Femur (tissue), 1 donor: ENCODE results near the gene PGC.
A peak's percentile ranks its signal among the peaks of the same experiment; 100 is the strongest.

Experiments used
- DNase-seq: peaks from one replicate; pipeline ENCODE4 v3.0.0-alpha.2; 2017

PGC gene

DNA sequence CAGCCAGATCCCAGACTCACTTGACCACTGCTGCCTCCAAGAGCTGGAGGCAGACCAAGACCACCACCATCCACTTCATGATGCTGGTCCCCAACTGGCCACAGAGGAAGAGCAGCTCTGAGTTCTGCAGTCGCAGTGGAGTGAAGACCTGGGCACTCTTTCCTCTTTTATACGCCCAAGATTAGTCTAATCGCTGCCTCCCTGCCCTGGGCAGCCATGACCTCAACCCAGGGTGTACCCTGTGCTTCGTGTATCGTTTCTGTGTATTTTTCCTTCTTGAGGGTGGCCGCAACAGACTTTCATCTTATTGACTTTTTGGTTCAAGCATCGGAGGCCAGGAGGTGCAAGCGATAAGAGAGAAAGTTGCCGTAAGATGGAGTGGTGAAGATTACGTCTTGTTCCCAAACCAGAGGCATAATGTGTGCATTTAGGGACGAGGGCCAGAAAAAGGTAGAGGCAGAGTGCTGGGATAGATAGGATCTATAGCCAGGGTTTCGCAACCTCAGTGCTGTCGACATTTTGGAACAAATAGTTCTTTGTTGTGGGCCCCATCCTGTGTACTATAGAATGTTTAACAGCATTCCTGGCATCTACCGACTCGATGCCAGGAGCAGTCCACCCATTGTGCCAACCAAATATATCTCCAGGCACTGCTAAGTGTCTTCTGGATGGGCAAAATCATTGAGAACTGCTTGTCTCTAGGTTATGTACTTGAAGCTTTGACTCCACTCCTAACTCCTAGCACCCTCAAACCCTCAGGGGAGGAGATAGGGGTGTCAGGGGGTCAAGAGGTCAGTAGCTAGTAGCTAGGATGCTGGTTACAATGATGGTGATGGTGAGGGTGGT lies at the start of gene PGC:
Gene PGC (minus strand): TSS at position 142 of the 846 bp plus-strand sequence. CDS start 63 bp downstream, at position 79.
- no peak for DNase-seq

DNA sequence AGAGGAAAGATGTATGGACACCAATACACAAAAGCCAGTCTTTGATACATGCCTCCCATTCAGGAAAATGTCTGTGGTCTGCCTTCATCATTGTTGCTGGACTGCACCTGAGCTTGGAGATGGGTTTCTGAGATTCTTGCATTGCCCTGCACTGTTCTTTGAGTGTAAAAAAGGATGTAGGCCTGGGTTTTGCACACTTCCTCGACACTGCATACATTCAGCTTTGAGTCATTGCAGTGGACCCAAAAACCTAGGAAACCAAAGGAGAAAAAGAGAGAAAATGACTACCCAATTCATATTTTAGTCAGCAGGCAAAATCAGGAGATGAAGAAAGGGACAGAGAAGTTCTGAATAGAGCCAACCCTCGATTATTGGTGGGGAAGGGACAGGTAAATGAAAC lies 49.3 kb upstream of the PGC start:
- no peak for DNase-seq

DNA sequence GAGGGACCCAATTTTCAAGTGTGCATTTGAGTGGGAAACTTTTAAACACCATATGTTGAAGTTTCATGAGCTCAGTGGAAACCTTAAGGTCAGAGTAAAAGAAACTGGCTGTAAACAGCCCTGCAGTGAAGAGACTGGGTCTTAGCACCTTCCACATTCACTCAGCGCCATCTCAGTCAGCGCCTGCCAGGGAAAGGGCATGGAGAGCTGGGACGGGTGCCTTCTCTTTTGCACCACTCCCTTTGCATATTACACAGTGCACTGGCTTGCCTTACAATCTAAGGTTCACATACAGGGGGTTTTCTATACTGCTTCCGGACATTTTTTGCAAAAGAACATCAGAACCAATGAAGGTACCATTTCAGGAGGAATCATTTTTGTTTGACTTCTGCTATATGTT lies 44.8 kb upstream of the PGC start:
- DNase-seq = no peak

DNA sequence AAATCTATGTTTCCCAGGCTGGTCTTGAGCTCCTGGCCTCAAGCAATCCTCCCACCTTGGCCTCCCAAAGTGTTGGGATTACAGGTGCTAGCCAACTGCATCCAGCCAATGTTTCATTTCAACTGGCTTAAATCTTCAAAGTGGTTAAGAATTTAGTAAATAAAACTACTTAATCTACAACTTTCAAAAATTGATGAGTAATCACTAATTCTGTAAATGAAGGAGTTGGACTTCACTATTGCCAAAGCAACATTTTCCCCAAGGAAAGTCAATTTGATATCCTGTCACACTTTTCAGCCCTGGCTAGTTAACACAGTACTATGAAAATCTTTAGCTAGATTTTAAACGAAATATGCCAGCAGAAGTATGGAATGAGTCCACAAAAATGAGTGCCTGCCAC lies 44.1 kb upstream of the PGC start:
- DNase-seq = no peak

DNA sequence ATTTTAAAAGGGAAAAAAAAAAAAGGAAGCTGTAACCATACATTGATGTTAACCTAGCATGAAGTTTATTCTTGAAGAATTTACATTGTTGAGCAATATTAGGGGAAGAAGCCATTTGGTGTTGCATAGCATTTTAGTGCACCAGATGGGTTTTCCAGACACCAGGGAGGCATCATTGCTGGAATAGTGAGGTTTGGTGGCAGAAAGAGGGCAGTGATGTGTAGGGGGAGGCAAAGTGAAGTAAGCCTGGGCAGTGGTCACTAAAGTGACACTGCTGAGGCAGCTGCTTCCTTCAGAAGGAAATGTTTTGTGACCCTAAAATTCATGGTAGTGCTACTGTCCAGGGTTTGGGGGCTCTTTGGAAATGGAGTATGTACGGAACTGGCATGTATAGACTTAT lies 42.8 kb upstream of the PGC start:
- DNase-seq = no peak

DNA sequence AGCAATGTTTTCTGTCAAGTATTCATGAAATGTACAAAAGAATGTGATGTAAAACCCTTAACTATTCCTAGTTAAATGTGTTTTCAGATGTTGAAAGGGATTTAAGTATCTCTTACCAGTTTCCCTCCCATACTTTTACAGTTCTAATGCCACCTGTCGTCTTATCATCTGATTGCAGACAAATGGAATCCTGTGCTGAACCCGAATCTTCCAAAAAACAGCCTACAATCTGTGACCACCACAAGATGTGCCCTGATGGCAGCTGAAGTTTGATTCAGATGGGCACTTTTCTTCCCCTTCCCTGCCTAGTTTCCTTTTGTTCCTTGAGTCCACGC lies 42.2 kb upstream of the PGC start:
- no peak for DNase-seq

DNA sequence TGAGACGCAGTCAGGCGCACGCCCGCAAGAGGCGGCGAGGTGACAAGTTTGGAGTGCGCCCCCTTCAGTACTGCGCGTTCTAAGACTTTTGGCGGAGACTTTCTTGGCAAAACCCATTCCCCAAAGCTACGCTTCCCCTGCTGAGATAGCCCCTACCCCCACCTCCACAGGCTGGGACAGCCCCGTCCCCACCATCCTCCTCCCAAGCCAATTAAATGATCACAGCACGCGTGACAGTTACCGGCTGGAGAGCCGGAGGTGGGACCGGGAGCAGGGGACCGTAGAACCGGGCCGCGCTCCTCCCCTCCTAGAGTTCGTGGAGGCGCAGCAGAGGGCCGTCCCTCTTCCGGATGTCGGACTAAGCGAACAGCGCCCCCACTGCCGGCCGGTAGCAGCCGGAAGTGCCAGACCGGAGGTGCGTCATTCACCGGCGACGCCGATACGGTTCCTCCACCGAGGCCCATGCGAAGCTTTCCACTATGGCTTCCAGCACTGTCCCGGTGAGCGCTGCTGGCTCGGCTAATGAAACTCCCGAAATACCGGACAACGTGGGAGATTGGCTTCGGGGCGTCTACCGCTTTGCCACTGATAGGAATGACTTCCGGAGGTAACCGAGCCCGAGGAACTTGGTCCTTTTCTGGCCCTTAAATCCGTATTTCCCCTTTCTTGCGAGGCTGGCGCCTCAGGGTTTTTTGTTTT lies 40.2 kb upstream of the PGC start, which contains the start of gene TOMM6:
Gene TOMM6 (plus strand): TSS at position 476 of the 699 bp plus-strand sequence. CDS start 4 bp downstream, at position 480.
- DNase-seq = peak; percentile 98

DNA sequence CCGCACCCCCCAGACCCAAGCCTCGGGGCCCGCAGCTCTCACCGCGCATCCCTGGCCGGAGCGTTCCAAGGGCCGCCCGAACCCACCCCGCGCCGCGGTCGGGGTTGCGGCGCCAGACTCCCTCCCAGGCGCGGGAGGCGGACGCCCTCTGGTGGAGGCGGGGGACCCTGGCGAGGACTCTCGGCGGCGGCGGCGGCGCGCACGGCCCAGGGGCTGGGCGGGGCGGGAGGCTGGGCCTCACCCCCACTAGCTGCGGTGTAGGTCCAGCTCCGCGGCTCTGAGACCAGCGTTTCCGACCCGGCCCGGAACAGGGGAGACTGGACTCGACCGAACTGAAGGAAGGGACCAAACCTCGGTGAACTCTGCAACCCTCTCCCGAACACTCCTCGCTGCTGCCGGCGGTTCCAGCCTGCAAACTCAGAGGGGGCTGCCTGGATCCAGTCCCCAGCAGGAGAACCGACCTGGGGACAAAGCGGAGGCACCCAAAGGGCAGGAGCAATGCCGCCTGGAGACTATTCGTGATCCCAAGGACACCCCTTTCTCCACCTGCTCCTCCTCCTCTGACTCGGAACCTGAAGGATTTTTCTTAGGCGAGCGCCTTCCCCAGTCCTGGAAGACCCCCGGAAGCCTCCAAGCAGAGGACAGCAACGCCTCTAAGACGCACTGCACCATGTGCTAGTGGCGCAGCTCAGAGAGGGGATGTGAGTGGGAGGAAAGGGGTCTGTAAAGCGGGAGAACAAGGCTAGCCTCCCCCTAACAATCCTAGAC lies 39.4 kb upstream of the PGC start:
- peak; percentile 93 for DNase-seq

DNA sequence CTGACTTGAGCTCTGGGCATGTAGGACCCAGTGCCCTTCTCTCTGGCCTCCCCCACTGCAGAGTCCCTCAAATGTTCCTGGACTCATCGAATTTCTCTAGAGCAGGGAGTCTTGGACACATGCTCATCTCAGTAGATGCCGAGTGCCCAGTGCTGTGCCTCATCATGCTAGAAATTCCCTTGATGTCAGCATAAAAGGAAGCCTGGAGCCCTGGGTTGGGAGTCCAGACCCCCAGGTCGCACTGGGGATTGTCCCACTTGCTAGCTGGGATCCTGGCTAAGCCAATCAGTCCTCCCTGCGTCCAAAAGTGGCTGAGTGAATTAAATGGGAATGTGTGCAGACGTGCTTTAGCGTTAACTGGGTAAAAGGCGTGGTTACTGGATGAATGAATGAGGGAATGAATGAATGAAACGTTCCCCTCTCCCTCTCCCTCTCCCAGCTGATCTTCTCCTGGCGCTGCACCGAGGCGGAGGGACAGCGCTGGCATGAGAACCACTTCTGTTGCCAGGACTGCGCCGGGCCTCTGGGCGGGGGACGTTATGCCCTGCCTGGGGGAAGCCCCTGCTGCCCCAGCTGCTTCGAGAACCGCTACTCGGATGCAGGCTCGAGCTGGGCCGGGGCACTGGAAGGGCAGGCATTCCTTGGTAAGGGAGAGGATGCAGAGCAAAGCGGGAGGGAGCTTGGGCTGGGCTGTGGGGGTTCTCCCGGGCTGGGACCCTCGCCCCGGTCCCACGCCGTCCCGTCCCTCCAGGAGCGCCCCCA lies 38.7 kb upstream of the PGC start:
- DNase-seq = peak; percentile 68

DNA sequence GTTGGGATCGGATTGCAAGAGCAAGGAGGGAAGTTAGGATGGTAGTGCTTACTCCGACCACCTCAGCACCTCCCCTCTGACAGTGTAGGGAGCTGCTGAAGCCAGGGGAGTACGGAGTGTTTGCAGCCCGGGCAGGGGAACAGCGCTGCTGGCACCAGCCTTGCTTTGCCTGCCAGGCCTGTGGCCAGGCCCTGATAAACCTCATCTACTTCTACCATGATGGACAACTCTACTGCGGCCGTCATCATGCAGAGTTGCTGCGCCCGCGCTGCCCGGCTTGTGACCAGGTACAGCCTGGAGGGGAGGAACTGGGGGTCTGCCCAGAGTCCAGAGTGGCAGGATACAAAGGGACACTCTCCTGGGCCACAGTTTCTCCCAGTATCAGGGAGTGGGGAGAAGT lies 38.1 kb upstream of the PGC start:
- DNase-seq = no peak

DNA sequence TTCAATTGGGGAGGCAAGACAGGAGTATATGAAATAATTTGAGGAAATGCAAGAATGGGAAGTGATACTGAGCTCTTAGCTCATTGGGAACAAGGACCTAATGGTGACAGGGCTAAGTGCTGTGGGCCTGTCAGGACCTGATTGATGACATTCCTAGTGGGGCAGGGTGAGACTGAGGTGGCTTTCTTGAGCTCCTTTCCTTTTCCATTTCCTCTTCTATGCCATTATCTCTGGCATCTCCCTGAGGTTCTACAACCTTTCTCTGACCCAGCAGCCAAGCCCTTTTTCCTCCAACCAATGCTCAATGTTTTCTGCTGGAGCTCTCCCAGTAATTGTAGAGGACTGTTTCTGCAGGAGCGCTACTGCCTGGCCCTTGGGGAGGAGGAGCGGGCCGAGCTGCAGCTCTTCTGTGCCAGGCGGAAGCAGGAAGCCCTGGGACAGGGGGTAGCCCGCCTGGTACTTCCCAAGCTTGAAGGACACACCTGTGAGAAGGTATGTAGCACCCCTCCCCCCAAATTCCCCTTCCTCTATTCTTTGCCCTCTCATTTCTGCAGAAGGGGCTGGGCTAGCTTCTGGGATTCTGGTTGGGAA lies 37.5 kb upstream of the PGC start:
- DNase-seq = no peak

DNA sequence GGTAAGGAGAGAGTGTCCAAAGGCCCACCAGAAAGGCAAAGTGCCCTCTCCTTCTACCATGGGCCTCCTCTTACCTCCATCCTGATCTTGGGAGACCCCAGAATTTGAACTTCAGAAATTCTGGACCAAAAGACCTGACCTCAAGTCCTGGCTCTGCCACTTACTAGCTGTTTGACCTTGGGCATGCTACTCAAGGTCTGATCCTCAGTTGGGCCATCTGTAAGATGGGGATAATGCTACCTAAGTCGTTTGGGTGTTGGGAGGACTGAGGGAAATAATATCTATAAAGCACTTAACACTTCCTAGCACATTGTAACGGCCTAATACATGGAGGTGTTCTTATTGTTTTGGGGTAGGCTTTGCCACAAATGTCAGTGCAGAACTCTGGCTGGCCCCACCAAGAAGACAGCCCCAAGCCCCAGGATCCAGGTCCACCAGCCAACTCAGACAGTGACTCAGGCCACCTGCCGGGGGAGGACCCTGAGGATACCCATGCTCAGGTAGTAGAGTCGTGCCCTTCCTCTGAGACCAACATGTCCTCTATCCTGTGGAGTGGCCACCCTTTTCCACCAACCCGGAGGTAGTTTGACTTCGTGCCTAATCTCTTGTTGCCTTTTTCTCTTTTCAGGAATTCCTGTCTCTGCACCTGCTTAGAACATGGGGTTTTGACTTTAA lies 36.0 kb upstream of the PGC start:
- no peak for DNase-seq

DNA sequence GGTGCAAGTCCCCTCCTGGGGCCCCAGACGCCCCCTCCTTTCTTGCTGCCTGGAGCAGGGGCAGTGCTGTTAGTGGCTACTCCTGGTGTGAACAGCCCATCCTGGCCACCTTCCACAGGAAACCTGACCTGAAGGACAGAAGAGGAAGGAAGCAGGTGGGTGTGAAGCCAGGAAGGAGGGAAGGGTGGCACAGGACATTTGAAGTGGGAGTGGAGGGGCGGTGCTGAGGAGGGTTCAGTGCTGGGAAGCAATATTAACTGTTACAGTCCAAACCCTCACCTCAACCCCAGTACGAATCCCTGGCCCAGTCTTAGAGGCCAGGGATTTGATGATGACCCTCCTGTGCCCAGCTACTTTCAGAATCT lies 34.2 kb upstream of the PGC start:
- peak; percentile 49 for DNase-seq

DNA sequence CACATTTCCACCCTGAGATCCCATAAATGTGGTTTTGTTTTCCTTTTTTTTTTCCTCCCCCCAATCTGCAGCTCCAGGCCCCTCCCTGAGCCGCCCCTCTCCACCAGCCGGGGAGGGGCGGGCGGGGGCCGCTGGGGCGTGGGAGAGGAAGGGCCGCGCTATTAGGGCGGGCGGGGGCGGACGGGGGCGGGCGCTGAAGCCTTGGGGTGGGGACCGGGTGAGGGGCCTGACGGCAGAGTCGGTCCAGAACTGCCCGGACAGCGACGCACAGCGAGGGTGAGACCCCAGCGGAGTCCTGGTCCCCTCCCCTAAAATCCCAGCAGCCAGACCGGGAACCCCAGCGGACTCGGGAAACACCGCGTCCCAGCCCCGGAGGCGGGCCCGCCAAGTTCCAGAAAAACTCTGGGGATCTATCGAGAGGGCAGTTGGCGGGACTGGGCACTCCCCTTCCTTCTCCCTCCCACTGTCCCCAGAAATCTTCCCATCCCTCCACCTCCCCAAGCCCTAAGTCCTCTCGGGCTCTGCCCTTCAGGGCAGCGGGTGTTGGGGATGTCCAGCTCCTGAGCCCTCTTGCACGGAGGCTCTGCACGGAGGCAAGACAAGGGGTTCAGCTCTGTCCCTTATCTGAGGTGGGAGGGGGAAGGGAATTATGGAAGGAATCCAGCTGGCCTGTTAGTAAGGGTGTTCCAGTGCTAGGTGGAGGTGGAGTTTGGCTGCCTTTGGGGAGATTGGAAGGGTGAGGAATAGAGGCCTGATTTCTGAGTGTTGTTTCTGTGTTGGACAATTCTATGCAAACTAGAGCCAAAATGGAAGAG lies 33.6 kb upstream of the PGC start, which contains the start of gene PRICKLE4:
Gene PRICKLE4 (plus strand): TSS at position 232 of the 815 bp plus-strand sequence. CDS start 2,692 bp downstream, outside the sequence.
- DNase-seq = peak; percentile 55

DNA sequence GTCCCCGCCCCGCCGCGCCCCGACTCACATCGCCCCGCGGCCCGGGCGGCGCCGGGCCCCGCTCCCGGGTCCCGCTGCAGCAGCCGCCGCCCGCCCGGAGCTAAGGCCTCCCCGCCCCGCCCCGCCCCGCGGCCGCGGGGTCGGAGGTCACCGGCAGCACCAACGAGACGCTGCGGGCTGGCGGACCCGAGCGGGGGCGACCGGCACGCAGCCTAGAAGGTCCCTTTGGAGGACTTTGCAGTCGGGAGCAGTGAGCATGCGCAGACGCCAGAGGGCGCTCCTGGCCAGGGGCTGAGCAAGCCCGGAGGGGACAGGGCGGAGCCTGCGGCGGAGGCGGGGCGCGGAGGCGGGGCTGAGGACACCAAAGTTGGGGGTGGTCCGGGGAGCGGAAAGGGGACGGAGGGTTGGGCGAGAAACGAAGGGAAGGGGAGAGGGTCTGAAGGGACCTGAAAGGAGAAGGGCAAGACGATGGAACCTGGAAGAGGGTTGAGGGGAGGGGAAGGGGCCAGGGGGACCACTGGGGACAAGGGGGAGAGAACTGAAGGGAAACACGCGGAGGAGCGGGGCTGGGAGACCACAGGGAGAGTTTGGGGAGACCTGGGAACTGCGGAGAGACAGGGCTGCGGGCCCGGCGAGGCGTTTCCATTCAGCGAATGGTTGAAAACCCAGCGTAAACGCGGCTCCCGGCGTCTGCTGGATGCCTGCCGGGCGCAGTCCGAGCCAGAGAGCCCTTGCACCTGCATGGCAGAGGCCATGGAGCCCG lies 32.8 kb upstream of the PGC start, which contains the start of gene FRS3:
Gene FRS3 (minus strand): TSS at position 113 of the 763 bp plus-strand sequence. CDS start 2,913 bp downstream, outside the sequence.
- peak; percentile 99 for DNase-seq

DNA sequence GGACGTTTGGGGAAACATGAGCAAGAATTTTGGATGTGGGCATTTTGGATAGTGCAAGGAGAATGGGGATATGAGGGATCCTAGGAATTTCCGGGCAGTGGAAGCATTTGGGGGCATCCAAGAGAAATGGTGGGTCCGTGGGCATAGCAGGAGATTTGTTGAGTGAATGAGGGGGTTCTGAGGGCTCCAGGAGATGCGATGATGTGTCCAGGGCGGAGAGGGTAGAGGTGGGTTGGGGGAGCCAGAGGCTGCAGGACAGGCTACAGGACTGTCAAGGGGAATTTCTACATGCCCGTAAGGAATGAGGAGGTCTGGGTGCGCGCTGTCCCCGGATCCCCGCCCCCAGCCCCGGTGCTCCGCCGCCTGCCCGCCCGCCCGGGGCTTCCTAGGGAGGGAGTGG lies 32.1 kb upstream of the PGC start:
- no peak for DNase-seq

DNA sequence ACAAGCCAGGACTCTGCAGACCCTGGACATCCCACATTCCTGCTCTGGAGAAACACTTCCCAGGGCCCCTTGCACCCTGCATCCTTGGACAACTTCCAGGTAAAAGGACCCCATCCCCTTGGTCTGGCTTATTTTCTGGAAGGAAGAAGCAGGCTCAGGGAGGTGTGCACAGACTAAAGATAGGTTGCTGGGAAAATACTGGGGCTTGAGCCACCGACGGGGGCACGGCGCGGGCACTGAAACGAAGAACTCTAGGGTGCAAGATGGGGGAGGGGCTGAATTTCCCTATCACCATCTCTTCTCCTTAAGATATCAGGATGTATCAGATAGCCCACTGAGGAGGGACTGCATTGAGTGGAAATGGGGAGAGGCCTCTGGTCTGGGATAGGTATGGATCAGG lies 31.7 kb upstream of the PGC start:
- no peak for DNase-seq

DNA sequence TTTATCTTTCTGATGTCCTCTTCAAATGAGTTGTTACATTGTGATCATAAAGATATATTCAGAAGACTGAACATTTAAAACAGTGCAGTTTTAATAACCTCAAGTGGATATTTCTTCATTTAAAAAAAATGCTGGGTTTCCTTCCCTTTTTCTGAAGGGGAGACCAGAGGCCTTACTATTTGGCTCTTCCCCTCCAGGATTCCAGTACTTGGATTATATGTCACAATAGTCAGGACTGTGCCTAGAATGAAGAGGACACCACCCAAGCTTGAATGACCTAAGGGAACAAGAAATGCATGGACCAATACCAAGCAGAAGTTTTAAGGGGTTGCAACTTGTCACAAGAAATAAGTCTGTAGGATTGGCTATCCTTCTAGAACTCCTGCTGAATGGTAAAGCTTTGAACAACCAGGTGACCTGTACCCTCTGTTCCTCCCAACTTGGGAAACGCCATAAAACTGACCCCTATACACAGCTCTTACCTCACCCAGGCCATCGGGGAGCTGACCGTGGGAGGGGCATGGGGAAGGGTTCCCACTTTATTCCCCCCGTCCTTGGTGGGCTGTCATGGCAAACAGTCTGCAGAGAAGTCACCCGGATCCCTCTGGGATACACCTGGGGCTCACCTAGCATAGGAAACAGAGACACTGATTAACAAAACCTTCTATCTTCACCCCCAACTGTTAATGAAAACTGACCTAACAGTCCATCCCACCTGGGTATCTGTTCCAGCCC lies 30.5 kb upstream of the PGC start:
- DNase-seq = no peak

DNA sequence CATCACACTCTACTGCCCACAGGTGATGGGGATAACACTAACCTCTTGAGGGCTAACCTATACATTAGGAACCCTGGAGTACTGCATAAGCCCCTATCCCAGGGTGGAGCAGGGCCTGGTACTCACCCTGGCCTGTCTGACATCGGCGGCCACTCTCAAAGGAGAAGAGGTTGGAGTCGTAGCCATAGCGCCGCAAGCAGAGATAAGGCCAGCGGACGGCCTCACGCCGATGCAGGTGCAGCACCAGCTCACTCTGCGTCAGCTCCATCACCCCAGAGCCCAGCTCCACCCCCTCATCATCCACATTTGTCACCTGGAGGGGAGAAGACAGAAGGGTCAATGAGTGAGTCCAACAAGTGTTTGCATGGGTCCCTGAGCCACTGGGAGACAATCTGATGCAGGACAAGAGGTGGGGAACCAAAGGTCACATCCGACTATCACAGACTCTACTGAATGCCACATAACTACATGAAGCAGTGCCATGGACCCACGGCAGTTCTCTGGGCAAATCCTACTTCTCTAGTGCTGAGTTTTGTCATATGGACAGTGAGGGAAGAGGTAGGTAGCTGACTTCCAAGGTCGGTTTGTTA lies 28.2 kb upstream of the PGC start:
- no peak for DNase-seq
